ENCODE measurements around the gene CCDC144A.
"Not testable (repeated sequence)": the region's sequence is repeated elsewhere in the genome, so short reads cannot be mapped to it uniquely, and the experiment has no call there.

CCDC144A gene

GRCh38 chr17:16758177-16758576 lies 68.1 kb downstream of the CCDC144A start:
- DNase-seq = not testable (repeated sequence)

DNA sequence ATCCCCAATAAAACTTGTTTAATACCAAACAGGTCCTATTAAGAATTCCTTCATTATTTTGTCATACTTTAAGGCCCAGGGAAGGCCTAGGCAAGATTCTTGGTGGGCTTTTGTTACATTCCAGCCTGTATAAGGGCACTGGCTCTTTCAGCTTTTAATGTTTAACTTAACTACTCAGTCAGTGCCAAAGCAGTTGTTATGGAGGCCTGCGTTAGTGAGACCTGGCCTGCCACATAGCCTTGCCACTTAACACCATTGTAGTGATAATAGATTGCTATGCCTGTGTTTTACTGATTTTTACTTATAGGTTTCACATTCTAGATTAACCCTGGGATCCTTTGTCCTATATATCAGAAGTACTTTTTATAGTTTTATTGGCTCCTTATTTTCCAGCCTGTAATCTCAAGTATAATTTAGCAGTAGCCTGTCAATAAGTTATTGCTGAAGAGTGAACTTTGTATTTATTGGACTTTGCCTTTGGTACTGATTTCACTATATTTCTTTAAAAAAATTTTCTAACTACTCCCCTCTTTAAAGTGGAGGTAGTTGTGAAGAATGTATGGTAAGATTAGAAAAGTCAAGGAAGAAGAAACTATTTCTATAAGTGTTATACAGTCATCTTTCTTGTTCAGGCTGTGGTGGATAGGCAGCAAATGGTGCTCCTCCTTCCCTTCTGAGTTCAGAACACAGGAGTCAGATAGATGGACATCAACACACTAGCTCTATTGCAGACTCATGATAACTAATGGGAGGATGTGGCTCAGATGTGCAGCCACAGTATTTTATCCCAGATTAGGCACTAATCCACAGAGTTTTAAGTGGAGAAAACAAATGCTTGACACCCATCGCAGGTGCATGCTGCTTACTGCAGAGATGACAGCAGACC lies 78.5 kb downstream of the CCDC144A start:
- not testable (repeated sequence) for DNase-seq

- DNase-seq = not testable (repeated sequence)
These were observed 82.5 kb downstream of the CCDC144A start for GRCh38 chr17:16772394-16773145.

DNA sequence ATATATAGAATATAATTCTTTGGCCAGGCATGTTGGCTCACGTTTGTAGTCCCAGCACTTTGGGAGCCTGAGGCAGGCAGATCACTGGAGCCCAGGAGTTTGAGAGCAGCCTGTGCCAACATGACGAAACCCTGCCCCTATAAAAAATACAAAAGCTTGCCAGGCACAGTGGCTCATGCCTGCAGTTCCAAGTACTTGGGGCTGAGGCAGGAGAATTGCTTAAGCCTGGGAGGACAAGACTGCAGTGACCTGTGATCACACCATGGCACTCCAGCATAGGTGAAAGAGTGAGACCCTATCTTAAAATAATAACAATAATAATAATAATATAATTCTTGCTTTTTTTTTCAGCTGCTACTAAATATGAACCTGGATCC lies 83.1 kb downstream of the CCDC144A start:
- not testable (repeated sequence) for DNase-seq

DNA sequence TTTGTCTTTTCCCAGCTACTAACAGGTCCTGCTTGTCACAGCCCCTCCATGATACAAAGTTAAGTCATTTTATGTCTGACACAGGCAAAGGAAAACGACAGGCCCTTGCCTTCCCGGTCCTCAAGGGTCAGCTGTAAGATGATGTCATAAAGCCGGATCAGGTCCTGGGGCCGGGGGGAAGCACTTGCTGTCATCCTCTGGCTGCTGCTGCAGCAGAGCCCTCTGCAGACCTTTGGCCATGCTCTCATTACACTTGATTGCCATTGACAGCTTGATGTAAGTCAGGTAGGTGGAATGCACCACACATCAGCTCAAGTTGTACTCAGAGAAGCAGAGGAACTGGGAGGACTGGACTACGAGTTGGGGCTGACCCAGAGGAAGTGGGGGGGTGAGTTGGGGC lies 97.8 kb downstream of the CCDC144A start:
- DNase-seq = not testable (repeated sequence)

GRCh38 chr17:16788889-16789536 lies 99.0 kb downstream of the CCDC144A start:
- DNase-seq = not testable (repeated sequence)

DNA sequence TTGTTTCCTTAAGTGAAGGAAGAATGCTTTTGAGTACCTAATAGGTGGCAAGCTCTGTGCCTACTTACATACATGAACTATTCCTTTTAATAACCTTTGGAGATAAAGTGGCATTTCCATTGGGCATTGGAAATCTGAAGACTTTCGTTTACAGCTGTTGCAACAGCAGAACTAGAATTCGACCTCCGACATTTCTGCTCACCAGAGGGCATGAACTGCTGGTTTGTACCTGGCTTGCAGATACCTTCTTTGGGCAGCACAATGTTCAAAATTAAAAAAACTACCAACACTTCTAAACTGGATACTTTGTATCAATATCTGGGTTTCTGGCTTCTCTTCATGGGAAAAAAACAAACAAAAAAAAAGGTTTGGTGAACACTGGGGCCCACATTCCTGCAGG lies 99.6 kb downstream of the CCDC144A start:
- DNase-seq = not testable (repeated sequence)

DNA sequence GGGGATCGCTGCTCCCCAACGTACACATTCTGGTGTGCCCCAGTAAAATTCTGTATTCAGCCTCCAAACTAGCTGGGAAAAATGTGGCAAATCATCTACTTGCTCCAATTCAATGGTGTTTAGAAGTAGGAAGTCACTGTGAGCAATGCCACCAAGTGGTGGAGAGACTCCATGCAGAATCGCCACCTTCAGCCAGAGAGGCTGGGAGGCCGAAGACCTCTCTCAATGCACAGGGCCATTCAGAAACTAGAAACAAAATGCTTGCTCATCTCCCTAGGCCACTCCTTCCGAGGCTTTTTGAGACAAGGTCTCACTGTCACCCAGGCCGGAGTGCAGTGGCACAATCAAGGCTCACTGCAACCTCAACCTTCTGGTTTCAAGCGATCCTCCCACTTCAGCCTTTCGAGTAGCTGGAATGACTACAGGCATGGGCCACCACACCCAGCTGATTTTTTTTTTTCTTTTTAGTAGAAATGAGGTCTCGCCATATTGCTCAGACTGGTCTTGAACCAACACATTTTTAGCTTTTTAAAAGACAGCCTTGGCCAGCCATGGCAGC lies 100.4 kb downstream of the CCDC144A start:
- DNase-seq = not testable (repeated sequence)

- not testable (repeated sequence) for DNase-seq
These were observed 104.2 kb downstream of the CCDC144A start for GRCh38 chr17:16794215-16794614.

DNA sequence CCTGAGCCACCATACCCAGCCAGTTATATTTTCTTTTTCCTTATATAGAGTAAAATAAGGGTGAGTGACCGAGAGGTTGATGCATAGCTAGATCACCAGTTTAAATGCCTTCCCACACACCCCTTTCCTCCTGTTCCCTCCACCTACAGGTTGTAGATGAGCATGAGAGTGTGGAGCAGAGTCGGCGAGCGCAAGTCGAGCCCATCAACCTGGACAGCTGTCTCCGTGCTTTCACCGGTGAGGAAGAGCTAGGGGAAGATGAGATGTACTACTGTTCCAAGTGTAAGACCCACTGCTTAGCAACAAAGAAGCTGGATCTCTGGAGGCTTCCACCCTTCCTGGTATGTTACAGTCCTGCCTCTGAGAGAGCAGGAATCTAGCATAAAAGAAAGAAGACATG lies 105.9 kb downstream of the CCDC144A start:
- not testable (repeated sequence) for DNase-seq

- not testable (repeated sequence) for DNase-seq
These were observed 114.8 kb downstream of the CCDC144A start for GRCh38 chr17:16804851-16805250.

DNA sequence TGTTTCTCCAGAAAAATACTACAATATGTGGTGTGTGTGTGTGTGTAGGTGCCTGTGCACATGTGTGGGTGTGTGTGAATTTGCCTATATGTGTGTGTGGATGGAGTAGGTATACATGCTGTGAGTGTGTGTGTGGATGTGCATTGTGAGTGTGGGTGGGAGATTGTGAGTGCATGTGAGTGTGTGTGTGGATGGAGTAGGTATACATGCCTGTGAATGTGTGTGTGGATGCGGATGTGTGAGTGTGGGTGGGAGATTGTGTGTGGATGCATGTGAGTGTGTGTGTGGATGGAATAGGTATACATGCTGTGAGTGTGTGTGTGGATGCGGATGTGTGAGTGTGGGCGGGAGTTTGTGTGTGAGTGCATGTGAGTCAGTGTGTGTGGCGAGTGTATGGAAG lies 116.6 kb downstream of the CCDC144A start:
- DNase-seq = not testable (repeated sequence)

DNA sequence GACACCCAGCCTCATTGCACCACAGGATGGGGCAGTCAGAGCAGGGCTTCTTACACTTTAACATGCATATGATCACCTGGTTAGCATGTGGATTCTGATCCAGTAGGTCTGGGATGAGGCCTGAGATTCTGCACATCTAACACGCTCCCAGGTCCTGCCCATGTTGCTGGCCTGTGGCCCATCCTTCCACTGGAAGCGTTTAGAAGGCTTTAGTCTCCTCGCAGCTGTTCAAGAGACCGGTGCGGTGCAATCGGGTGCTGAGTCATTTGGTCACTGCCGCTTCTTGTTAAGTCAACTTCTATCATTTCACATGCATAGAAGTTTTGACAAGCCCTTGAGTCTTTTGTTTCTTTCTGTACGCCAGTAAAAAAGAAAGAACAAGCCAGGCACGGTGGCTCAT lies 117.6 kb downstream of the CCDC144A start:
- DNase-seq = not testable (repeated sequence)

GRCh38 chr17:16810236-16810635 lies 120.2 kb downstream of the CCDC144A start:
- not testable (repeated sequence) for DNase-seq

GRCh38 chr17:16812126-16812525 lies 122.1 kb downstream of the CCDC144A start:
- DNase-seq = not testable (repeated sequence)

GRCh38 chr17:16814439-16814838 lies 124.4 kb downstream of the CCDC144A start:
- no peak for DNase-seq

- no peak for DNase-seq
These were observed 127.2 kb downstream of the CCDC144A start for GRCh38 chr17:16817201-16817600.

DNA sequence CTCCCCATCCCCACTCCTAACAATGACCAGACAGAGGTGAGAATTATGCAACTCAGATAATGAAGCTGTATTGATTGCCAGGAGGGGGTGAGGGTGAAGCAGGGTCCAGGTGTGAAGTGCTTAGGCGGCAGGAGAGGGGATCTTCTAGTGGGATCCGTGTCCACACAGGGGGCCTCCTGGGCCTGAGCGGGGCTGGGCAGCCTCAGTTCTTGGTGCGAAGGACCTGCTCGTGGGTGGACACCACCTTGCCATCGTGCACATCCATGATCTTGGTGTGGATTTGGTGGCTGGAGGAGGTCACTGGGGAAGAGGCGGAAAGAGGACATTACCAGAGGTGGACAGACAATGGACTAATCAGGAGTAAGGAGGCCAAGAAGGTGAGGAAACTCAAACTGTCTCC lies 127.9 kb downstream of the CCDC144A start:
- not testable (repeated sequence) for DNase-seq

GRCh38 chr17:16818340-16818739 lies 128.3 kb downstream of the CCDC144A start:
- DNase-seq = no peak

- no peak for DNase-seq
These were observed 129.0 kb downstream of the CCDC144A start for GRCh38 chr17:16818821-16819683.

DNA sequence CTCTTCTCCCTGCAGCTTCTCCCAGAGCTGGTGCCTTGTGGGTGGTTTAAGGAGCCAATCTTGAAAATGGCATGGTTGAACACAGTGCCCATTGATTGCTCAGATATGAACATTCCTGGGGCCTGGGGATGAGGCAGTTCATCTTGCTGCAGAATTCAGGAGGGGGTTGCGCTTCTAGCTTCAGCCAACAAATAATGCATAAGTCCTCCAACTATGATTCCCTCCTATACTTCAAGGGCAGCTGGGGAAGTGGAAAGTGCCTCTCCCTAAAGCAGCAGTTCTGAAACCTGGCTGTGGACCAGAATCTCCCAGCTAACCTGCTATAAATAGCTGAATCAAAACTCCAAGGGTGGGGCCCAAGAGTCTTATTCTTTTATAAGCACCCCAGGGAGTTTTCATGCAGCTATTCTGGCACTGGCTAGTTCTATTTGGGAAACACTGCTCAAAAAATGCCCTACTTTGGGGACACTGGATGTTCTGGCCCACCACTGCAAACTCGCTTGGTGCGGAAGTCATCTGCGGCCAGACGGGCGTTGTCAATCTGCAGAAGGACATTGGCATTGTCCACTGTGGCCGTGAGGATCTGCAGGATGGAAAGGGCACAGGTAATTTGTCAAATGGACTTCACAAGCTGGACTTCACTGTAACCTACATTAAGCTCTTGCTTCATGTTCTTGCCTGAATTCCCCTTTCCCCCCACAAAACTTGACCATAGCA lies 130.3 kb downstream of the CCDC144A start:
- DNase-seq = no peak

All from RPMI8226 (cell line).